ENCODE data around the gene KPNA1. TPM values are rescaled to one million over a fixed set of nuclear protein-coding genes. Genes with fewer than 3 reads are reported as not detected.

KPNA1 gene
- total RNA-seq, 1 donor from 2014 or later, result 86.8 TPM

GRCh38 chr3:122387709-122388108 is 127.0 kb downstream of the KPNA1 start:
- Mint-ChIP-seq H3K4me3 (no peak overlapping the region), H3K36me3 (ENCODE audit: low read depth) (no peaks in the 10 kb centered on the region), H3K27me3 (ENCODE audit: low read depth) (no peaks in the 10 kb centered on the region), H3K4me1 (peaks cover 18% of the 10 kb centered on the region), H3K9me3 (no peaks in the 10 kb centered on the region), H3K27ac (ENCODE audit: unreplicated experiment) (no peak overlapping the region)
- TF ChIP-seq CTCF (conservative IDR thresholded peaks at IDR 0.05), result no peak
- DNase-seq (ENCODE audit: low read depth, low spot score), result no peak

GRCh38 chr3:122383771-122384697 is 130.7 kb downstream of the KPNA1 start, which contains the start of gene FAM162A:
TSS of gene FAM162A (plus strand) at chr3:122384182. CDS start at chr3:122384266, 84 bp downstream.
- peak; percentile 89 for DNase-seq (ENCODE audit: low read depth, low spot score)
- TF ChIP-seq CTCF (conservative IDR thresholded peaks at IDR 0.05), result peak; percentile 70
- peak within 1 kb of the TSS; percentile 96 for H3K27ac Mint-ChIP-seq (ENCODE audit: unreplicated experiment)
- no peaks in the 10 kb centered on the region for H3K36me3 Mint-ChIP-seq (ENCODE audit: low read depth)
- H3K4me3 Mint-ChIP-seq, result peak within 1 kb of the TSS; percentile 98
- H3K9me3 Mint-ChIP-seq, result no peaks in the 10 kb centered on the region
- H3K4me1 Mint-ChIP-seq, result peaks cover 31% of the 10 kb centered on the region
- no peaks in the 10 kb centered on the region for H3K27me3 Mint-ChIP-seq (ENCODE audit: low read depth)

- H3K9me3 Mint-ChIP-seq, result no peaks in the 10 kb centered on the region
- no peaks in the 10 kb centered on the region for H3K36me3 Mint-ChIP-seq (ENCODE audit: low read depth)
- peak within 1 kb of the TSS; percentile 98 for H3K4me3 Mint-ChIP-seq
- DNase-seq (ENCODE audit: low read depth, low spot score), result peak; percentile 79
- TF ChIP-seq CTCF (conservative IDR thresholded peaks at IDR 0.05), result no peak
- H3K27ac Mint-ChIP-seq (ENCODE audit: unreplicated experiment), result peak within 1 kb of the TSS; percentile 96
- H3K4me1 Mint-ChIP-seq, result peaks cover 31% of the 10 kb centered on the region
- H3K27me3 Mint-ChIP-seq (ENCODE audit: low read depth), result no peaks in the 10 kb centered on the region
Measured at GRCh38 chr3:122382888-122383666, 131.7 kb downstream of the KPNA1 start, which contains the start of gene MIX23. TSS of gene MIX23 (minus strand) at chr3:122383231. CDS start at chr3:122383224, 7 bp downstream.

GRCh38 chr3:122377975-122378374 is 136.8 kb downstream of the KPNA1 start:
- Mint-ChIP-seq H3K4me3 (no peak overlapping the region), H3K36me3 (ENCODE audit: low read depth) (no peaks in the 10 kb centered on the region), H3K27ac (ENCODE audit: unreplicated experiment) (no peak overlapping the region), H3K4me1 (peaks cover 15% of the 10 kb centered on the region), H3K9me3 (no peaks in the 10 kb centered on the region), H3K27me3 (ENCODE audit: low read depth) (no peaks in the 10 kb centered on the region)
- no peak for DNase-seq (ENCODE audit: low read depth, low spot score)
- no peak for TF ChIP-seq CTCF (conservative IDR thresholded peaks at IDR 0.05)

- Mint-ChIP-seq H3K36me3 (ENCODE audit: low read depth) (no peaks in the 10 kb centered on the region), H3K27me3 (ENCODE audit: low read depth) (no peaks in the 10 kb centered on the region), H3K4me1 (no peaks in the 10 kb centered on the region), H3K4me3 (no peak overlapping the region), H3K27ac (ENCODE audit: unreplicated experiment) (no peak overlapping the region), H3K9me3 (no peaks in the 10 kb centered on the region)
- no peak for TF ChIP-seq CTCF (conservative IDR thresholded peaks at IDR 0.05)
- DNase-seq (ENCODE audit: low read depth, low spot score), result no peak
Measured at GRCh38 chr3:122374034-122374433, 140.7 kb downstream of the KPNA1 start.

Data from neural crest cell (in vitro differentiated cells).